Upper lobe of right lung (tissue), 1 donor: ENCODE results near the gene KIF7. TPM values are rescaled to one million over a fixed set of nuclear protein-coding genes. Genes with fewer than 3 reads are reported as not detected.

Source experiments
- ATAC-seq: fragments of 200-7000 bp; cut with Tn5 transposase; one replicate; pipeline ENCODE4 v1.9.1; 2020; ENCODE audit warnings: mild to moderate bottlenecking, moderate library complexity
- DNase-seq: peaks from one replicate; pipeline ENCODE4 v3.0.0-alpha.2; 2020
- H3K27ac ChIP-seq: fragments of 200-600 bp; one replicate; pipeline ENCODE4 v1.8.0; 2022
- H3K27me3 ChIP-seq: fragments of 200-600 bp; one replicate; pipeline ENCODE4 v1.8.0; 2022; ENCODE audit warnings: mild to moderate bottlenecking
- H3K36me3 ChIP-seq: fragments of 200-600 bp; one replicate; pipeline ENCODE4 v1.8.0; 2022
- H3K4me1 ChIP-seq: fragments of 200-600 bp; one replicate; pipeline ENCODE4 v1.8.0; 2022
- H3K4me3 ChIP-seq: fragments of 200-600 bp; one replicate; pipeline ENCODE4 v1.8.0; 2022; ENCODE audit warnings: mild to moderate bottlenecking
- H3K9me3 ChIP-seq: fragments of 200-600 bp; one replicate; pipeline ENCODE4 v1.8.0; 2022
- CTCF ChIP-seq: fragments of 200-600 bp; IDR thresholded peaks from one replicate; pipeline ENCODE4 v1.8.0; 2022; ENCODE audit warnings: antibody characterized with exemption
- intact Hi-C: fragments of 100-400 bp; cut with DNase I; formaldehyde crosslinking; loops from one replicate; pipeline ENCODE4 v1.11.0; 2022
- total RNA-seq: library from RNA; stranded (reverse); fragmentation: NEBNext Ultra II Directional; extraction: Animal tissue kit (Norgen Biotek cat#: 25700); gene quantifications from one replicate; pipeline ENCODE4 v1.2.1, GENCODE V29; 2021
- donor health status: DM: no; HTN: yes; CAD: no; lungs with severe emphysema.

KIF7 gene
- total RNA-seq, 1 donor from 2014 or later = 2.1 TPM

GRCh38 chr15:89672221-89673164, 17.2 kb upstream of the KIF7 start:
- Histone ChIP-seq H3K27me3 (no peaks in the 10 kb centered on the region), H3K4me1 (no peaks in the 10 kb centered on the region), H3K36me3 (no peaks in the 10 kb centered on the region), H3K9me3 (no peaks in the 10 kb centered on the region), H3K27ac (no peak overlapping the region), H3K4me3 (no peak overlapping the region)
- ATAC-seq = no peak
- DNase-seq = no peak
- TF ChIP-seq CTCF = no peak
- intact Hi-C loops = no loop called here

- no peak overlapping the region for H3K27ac ChIP-seq
- H3K27me3 ChIP-seq = no peaks in the 10 kb centered on the region
- H3K4me1 ChIP-seq = no peaks in the 10 kb centered on the region
- ATAC-seq (no peak), DNase-seq (no peak)
- no peaks in the 10 kb centered on the region for H3K36me3 ChIP-seq
- intact Hi-C loops = no loop called here
- TF ChIP-seq CTCF = no peak
- H3K9me3 ChIP-seq = no peaks in the 10 kb centered on the region
- no peak overlapping the region for H3K4me3 ChIP-seq
Observed at GRCh38 chr15:89671687-89672086, 16.4 kb upstream of the KIF7 start.

GRCh38 chr15:89670971-89671560, 15.8 kb upstream of the KIF7 start:
- Histone ChIP-seq H3K27ac (no peak overlapping the region), H3K36me3 (no peaks in the 10 kb centered on the region), H3K27me3 (no peaks in the 10 kb centered on the region), H3K9me3 (no peaks in the 10 kb centered on the region), H3K4me1 (no peaks in the 10 kb centered on the region), H3K4me3 (no peak overlapping the region)
- DNase-seq (no peak), ATAC-seq (no peak)
- no peak for TF ChIP-seq CTCF
- intact Hi-C loops = no loop called here

GRCh38 chr15:89669941-89670340, 14.7 kb upstream of the KIF7 start:
- Histone ChIP-seq H3K27me3 (no peaks in the 10 kb centered on the region), H3K27ac (no peak overlapping the region), H3K36me3 (no peaks in the 10 kb centered on the region), H3K9me3 (no peaks in the 10 kb centered on the region), H3K4me3 (no peak overlapping the region), H3K4me1 (peaks cover 5% of the 10 kb centered on the region)
- intact Hi-C loops = no loop called here
- DNase-seq (no peak), ATAC-seq (no peak)
- no peak for TF ChIP-seq CTCF

- no peak overlapping the region for H3K4me3 ChIP-seq
- H3K9me3 ChIP-seq = no peaks in the 10 kb centered on the region
- H3K27ac ChIP-seq = no peak overlapping the region
- intact Hi-C loops = no loop called here
- DNase-seq (no peak), ATAC-seq (no peak)
- H3K36me3 ChIP-seq = no peaks in the 10 kb centered on the region
- TF ChIP-seq CTCF = no peak
- H3K27me3 ChIP-seq = no peaks in the 10 kb centered on the region
- peaks cover 8% of the 10 kb centered on the region for H3K4me1 ChIP-seq
Observed at GRCh38 chr15:89669309-89669865, 14.1 kb upstream of the KIF7 start.
